Left cardiac atrium (tissue), 4 donors: ENCODE data around the gene FKBP2. TPM values are rescaled to one million over a fixed set of nuclear protein-coding genes. Genes with fewer than 3 reads are reported as not detected.

ENCODE experiments used
- ATAC-seq, 2 donors: fragments of 200-7000 bp; cut with Tn5 transposase; one replicate each; pipeline ENCODE4 v1.9.1; 2020; ENCODE audit warnings: mild to moderate bottlenecking in 2 of 2, moderate library complexity in 2 of 2
- DNase-seq: peaks from one replicate; pipeline ENCODE4 v3.0.0-alpha.2; 2020
- intact Hi-C, 2 donors: fragments of 100-400 bp; cut with DNase I; formaldehyde crosslinking; loops; one replicate each; pipeline versions ENCODE4 v1.14.1 to v1.15.1; 2022 to 2023
- total RNA-seq, 2 donors: library from RNA; stranded (reverse); fragmentation: NEBNext Ultra II Directional; extraction: Animal tissue kit (Norgen Biotek cat#: 25700); gene quantifications; one replicate each; pipeline ENCODE4 v1.2.1, GENCODE V29; 2021
- donor health status: DM: no; HTN: yes; CAD: no.
- donor health status: DM: no; HTN: yes; CAD: no; lungs with severe emphysema.
- donor health status: DM: yes; HTN: yes; CAD: no.
- donor health status: Dilated cardiomyopathy.

Gene FKBP2
- total RNA-seq, 2 donors from 2014 or later = 63.9 to 66.9 TPM

GRCh38 chr11:64268893-64269539 lies 28.1 kb downstream of the FKBP2 start:
- ATAC-seq (peak; percentile 16 to 18), DNase-seq (peak; percentile 81)
- intact Hi-C loops = no loop called here

- intact Hi-C loops = loop anchor here in 1 of 2 donors (1.0 kb wide), 1 partner anchor 16 kb away; the partner anchor contains the start of gene GPR137
- ATAC-seq (peak; percentile 85 to 89), DNase-seq (peak; percentile 98)
Observed at GRCh38 chr11:64269540-64270220, 28.8 kb downstream of the FKBP2 start.

GRCh38 chr11:64275031-64275800 lies 34.3 kb downstream of the FKBP2 start:
- DNase-seq (no peak), ATAC-seq (no peak)
- intact Hi-C loops = no loop called here

- DNase-seq (no peak), ATAC-seq (no peak)
- intact Hi-C loops = no loop called here
Observed at GRCh38 chr11:64275841-64276240, 34.9 kb downstream of the FKBP2 start.

- DNase-seq (no peak), ATAC-seq (peak in 1 of 2 donors; percentile 23)
- intact Hi-C loops = no loop called here
Observed at GRCh38 chr11:64276653-64277431, 35.9 kb downstream of the FKBP2 start.

- no peak for ATAC-seq
- DNase-seq = no peak
- intact Hi-C loops = no loop called here
Observed at GRCh38 chr11:64278576-64279190, 37.8 kb downstream of the FKBP2 start.

- ATAC-seq (no peak), DNase-seq (no peak)
- intact Hi-C loops = no loop called here
Observed at GRCh38 chr11:64281957-64282770, 41.3 kb downstream of the FKBP2 start.

GRCh38 chr11:64283092-64283491 lies 42.2 kb downstream of the FKBP2 start:
- DNase-seq (no peak), ATAC-seq (no peak)
- intact Hi-C loops = no loop called here

GRCh38 chr11:64284048-64284961 lies 43.4 kb downstream of the FKBP2 start, which contains the start of gene BAD:
Gene BAD, minus strand, starts transcription at chr11:64284665. Its CDS starts 297 bp downstream, at chr11:64284368.
- ATAC-seq (peak; percentile 92 to 94), DNase-seq (peak; percentile 96)
- intact Hi-C loops = no loop called here

GRCh38 chr11:64284962-64285884 lies 44.3 kb downstream of the FKBP2 start, which contains the start of gene GPR137:
Gene GPR137, plus strand, starts transcription at chr11:64285848. Its CDS starts 677 bp downstream, at chr11:64286525.
- DNase-seq (peak; percentile 89), ATAC-seq (peak; percentile 80 to 83)
- intact Hi-C loops = loop anchor here in 1 of 2 donors (1.0 kb wide), 1 partner anchor 15 kb away; no protein-coding TSS in a partner anchor

GRCh38 chr11:64285885-64286800 lies 45.2 kb downstream of the FKBP2 start:
- intact Hi-C loops = loop anchor here in 1 of 2 donors (1.0 kb wide), 1 partner anchor 16 kb away; no protein-coding TSS in a partner anchor
- ATAC-seq = peak in 1 of 2 donors; percentile 0
- no peak for DNase-seq

- no peak for DNase-seq
- intact Hi-C loops = no loop called here
- no peak for ATAC-seq
Observed at GRCh38 chr11:64286801-64287159, 45.9 kb downstream of the FKBP2 start.

GRCh38 chr11:64287676-64288352 lies 46.9 kb downstream of the FKBP2 start:
- ATAC-seq = no peak
- no peak for DNase-seq
- intact Hi-C loops = no loop called here

- intact Hi-C loops = no loop called here
- DNase-seq (no peak), ATAC-seq (no peak)
Observed at GRCh38 chr11:64288353-64288750, 47.5 kb downstream of the FKBP2 start.
